GM11168 (cell line): ENCODE measurements around the gene VWA5B2.

Experiments used
- in situ Hi-C: fragments of 300-500 bp; cut with MboI; formaldehyde crosslinking; loops from one replicate; pipeline ENCODE4 v1.12.0; 2022; ENCODE audit warnings: low sequenced_read_pairs; ENCODE audit not compliant: unreplicated experiment

VWA5B2 gene

DNA sequence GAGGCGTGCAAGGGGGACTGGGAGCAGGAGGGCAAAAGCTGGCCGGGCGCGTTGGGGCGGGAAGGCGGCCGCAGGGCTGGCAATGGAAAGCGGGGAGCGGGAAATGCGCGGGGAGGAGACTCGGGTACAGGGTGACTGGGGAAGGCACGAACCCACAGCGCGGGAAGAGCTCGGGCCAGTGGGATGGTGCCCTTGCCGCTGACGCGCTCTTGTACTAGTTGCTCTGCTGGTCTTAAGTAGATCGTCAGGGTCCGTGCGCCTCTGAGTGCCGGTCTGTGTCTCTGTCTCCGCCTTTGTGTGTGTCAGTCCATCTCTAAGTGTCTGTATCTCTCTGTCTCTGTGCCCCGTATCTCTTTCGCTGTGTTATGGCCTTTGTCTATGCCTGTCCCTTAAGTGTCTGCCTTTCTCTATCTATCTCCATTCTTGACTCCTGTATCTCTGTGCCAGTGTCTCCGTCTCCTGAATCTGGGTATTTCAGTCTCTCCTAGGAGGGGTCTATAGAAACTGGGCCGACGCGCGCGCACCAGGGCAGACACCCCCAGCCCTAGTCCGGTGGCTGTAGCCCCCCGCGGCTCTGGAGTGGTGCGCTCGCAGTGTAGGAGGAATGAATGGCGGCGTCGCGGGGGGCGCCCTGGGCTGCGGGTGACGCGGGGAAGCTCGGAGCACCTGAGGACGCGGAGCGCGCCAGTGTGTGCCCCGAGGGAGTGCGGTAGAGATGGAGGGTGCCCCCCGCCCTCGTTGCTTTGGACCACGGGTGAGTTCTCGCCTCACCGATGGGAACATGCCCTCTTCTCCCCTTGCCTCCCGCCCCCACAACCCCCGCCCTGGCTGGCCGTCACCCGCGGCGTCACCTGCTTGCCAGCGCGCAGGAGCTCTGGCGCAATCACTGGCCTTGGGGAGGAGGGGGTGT is 32.7 kb downstream of the VWA5B2 start:
- in situ Hi-C loops, result loop anchor here (25.0 kb wide), 1 partner anchor 375 kb away; the partner anchor contains the start of gene PARL

DNA sequence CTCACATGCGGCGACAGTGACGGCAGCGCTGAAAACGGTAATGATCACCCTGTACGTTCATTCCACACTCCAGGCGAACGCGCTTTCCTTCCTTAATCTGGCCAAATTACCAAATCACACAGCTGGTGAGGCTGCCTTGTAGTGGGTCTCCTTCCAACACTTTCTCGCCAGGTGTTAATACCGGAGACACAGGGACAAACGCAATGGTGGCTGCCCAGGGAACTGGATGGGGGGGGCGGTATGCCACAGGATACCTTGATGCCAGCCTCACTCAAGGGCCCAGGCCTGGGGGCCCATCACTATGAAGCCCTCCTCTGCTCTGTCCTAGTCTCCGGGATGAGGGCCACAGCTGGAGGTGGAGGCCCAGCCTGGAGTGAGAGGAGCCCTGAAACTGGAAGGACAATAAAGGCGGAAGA is 33.4 kb downstream of the VWA5B2 start:
- in situ Hi-C loops, result loop anchor here (25.0 kb wide), 1 partner anchor 375 kb away; the partner anchor contains the start of gene PARL

DNA sequence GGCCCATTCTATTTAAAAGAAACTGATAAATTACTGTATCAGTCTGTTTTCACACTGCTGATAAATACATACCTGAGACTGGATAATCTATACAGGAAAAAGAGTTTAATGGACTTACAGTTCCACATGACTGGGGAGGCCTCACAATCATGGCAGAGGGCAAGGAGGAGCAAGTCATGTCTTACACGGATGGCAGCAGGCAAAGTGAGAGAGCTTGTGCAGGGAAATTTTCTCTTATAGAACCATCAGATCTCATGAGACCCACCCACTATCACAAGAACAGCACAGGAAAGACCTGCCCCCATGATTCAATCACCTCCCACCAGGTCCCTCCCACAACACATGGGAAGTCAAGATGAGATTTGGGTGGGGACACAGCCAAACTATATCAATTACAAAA is 37.9 kb downstream of the VWA5B2 start:
- in situ Hi-C loops, result loop anchor here (25.0 kb wide), 1 partner anchor 380 kb away; the partner anchor contains the start of gene PARL

DNA sequence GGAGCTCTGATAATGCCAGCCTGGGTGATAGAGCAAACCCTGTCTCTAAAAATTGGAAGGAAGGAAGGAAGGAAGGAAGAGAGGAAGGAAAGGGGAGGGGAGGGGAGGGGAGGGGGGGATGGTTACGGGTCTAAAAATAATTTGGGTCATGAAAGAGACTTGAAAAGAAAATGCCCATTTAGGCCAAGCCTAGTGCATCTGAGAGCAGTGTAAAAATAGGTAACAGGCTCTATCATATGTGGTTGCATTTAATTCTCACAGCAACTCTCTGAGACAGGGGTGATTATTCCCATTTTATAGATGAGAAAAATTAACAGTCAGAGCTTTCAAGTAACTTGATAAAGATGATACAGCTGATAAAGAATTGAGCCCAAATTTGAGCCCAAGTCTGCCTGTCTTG is 42.9 kb downstream of the VWA5B2 start:
- in situ Hi-C loops, result loop anchor here (25.0 kb wide), 1 partner anchor 385 kb away; the partner anchor contains the start of gene PARL

DNA sequence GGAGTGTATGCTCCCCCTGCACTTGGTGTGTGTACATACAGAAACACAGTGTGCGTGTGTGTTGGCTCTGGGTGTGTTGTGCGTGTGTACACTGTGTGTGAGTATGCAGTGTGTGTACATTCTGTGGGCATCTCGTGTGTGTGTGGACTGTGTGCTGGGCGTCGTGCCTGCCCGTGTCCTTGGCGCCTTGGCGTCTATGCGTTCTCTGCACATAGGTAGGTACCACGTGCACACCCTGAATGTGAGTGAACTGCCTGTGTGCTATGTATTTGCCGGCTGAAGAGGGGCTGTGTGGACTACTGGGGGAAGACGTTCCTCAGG is 46.0 kb downstream of the VWA5B2 start:
- in situ Hi-C loops, result no loop called here

DNA sequence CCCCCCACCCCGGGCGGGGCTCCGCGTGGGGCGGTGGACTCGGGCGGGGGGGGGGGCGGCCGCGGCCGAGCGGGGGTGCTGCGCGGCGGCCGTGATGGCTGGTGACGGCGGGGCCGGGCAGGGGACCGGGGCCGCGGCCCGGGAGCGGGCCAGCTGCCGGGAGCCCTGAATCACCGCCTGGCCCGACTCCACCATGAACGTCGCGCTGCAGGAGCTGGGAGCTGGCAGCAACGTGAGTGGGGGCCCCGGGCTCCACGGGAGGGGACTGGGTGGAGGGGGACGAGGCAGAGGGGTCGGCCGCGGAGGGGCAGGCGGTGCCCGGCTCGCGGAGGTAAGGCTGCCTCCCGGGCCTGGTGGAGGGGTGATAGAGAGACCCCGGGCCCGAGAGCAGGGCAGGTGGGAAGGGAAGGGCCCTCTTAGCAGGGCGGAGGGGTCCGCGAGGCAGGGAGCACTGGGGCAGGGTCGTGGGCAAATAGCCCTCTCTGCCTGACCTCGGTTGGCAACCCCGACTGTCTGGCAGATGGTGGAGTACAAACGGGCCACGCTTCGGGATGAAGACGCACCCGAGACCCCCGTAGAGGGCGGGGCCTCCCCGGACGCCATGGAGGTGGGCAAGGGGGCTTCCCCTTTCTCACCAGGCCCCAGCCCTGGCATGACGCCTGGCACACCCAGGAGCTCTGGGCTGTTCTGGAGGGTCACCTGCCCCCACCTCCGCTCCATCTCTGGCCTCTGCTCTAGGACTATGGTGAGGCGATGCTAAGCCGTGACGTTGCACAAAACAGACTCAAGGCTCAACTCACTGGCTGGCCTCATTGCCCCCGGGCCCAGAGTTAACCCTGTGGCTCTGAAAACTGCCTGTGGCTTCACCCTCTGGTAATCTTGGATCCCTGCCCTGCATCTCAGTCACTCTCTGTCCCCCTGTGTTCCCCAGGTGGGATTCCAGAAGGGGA is 46.9 kb downstream of the VWA5B2 start, which contains the start of gene ECE2:
Gene ECE2 (plus strand): TSS at position 62 of the 950 bp plus-strand sequence. CDS start 132 bp downstream, at position 194.
- in situ Hi-C loops, result no loop called here

DNA sequence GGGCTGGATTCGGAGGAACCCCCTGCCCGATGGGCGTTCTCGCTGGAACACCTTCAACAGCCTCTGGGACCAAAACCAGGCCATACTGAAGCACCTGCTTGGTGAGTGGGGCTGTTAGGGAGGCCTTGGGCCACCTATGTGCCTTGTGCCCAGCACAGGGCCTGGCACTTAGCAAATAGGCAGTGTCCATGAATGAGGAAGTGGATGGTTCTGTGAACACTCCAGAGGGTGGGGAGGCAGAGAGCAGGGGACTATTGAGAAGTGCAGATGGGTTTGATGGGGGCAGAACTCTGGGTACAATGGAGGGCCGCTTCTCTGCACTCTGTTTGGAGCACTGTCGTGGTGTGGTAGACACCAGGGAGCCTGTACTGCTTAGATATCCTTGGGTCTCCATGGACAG is 48.0 kb downstream of the VWA5B2 start:
- in situ Hi-C loops, result no loop called here

DNA sequence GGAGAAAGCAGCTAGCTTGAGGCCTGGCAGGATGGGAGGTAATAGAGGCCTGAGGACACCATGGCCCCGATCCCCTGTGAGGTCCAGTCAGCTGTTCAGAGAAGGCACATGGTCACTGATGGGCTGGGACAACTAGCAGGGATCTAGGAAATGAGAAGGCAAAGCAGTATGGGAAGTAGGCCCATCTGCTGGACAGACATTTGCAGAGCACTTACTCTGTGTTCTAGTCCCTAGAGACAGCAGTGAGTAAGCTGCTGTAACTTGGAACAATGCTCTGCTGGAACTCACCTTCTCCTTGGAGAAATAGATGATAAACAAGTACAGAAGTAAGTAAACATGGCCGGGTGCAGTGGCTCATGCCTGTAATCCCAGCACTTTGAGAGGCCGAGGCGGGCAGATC is 53.6 kb downstream of the VWA5B2 start:
- in situ Hi-C loops, result no loop called here

DNA sequence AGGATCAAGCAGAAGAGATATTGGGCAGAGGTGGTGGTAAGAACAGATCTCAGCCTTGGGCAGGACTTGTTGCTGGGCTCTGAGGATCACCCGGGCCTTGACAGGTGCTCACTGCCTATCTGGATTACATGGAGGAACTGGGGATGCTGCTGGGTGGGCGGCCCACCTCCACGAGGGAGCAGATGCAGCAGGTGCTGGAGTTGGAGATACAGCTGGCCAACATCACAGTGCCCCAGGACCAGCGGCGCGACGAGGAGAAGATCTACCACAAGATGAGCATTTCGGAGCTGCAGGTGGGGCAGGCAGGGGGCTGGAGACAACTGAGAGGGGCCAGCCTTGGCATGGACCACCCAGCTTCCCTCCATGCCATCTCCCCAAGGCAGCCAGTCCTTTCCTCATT is 54.3 kb downstream of the VWA5B2 start:
- in situ Hi-C loops, result no loop called here

DNA sequence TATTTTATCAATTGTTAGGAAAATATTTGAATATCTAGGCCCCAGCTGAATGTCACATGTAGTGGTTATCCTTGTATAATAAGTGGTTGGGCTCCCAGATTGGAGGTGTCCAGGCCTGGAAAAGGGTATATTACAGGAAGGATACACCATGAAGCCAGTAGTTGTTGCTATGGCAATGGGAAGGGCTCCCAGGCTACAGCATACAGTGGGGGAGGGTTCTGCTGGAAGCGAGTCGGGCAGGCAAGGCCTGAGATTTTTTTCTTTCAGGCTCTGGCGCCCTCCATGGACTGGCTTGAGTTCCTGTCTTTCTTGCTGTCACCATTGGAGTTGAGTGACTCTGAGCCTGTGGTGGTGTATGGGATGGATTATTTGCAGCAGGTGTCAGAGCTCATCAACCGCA is 55.3 kb downstream of the VWA5B2 start:
- in situ Hi-C loops, result no loop called here

DNA sequence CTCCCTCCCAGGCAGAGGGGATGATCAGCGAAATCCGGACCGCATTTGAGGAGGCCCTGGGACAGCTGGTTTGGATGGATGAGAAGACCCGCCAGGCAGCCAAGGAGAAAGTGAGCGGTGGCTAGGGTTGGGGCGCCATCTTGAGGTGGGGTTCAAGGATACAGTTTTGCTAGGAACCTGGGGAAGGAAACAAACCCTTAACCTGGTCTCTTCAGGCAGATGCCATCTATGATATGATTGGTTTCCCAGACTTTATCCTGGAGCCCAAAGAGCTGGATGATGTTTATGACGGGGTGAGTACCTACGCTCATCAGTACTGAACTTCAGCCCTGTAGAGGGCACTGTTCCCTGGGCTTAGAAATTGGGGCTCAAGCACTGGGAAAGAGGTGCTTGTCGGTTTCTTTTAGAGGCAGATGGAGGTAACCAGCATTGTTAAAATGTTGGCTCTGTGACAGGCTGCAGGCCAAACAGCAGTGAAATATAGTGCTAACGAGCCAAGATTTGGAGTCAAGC is 60.1 kb downstream of the VWA5B2 start:
- in situ Hi-C loops, result no loop called here

DNA sequence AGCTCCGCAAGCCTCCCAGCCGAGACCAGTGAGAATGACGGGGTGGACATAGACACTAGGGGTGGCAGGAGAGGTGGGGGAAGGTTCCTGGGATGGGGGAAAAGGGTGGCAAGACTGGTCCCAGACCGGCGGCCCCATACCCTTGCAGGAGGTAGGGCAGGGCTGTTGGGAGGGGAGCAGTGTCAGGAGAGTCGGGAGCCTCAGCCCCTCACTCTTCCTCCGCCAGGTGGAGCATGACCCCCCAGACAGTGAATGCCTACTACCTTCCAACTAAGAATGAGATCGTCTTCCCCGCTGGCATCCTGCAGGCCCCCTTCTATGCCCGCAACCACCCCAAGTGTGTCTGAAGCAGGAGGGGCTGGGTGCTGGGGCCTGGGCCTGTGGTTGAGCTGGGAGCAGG is 60.9 kb downstream of the VWA5B2 start:
- in situ Hi-C loops, result no loop called here

DNA sequence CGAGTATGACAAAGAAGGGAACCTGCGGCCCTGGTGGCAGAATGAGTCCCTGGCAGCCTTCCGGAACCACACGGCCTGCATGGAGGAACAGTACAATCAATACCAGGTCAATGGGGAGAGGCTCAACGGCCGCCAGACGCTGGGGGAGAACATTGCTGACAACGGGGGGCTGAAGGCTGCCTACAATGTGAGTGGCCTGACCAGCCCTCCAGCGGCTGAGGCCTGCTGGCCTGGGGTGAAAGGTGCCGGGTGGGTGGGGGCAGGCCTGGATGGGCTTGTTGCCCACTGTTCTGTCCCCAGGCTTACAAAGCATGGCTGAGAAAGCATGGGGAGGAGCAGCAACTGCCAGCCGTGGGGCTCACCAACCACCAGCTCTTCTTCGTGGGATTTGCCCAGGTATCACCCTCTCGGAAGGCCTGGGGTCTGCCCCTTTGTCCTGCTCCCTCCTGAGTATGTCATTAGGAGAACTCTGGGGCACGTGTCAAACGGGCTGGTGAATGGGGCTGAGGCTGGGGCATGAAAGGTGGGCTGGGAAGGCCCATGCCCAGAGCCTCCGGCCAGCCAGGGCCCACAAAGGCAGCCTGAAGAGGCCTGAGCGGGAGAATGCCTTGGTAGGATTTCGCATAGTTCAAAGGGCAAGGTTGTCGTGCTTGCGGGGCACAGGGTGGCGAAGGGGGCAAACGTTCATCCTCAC is 61.8 kb downstream of the VWA5B2 start:
- in situ Hi-C loops, result no loop called here
